GM19328 (cell line): ENCODE measurements around the gene MRM3.
"Not testable (repeated sequence)": the region's sequence is repeated elsewhere in the genome, so short reads cannot be mapped to it uniquely, and the experiment has no call there.

Experiments
- ATAC-seq: cut with Tn5 transposase; IDR thresholded peaks from one replicate; pipeline ENCODE4 v1.9.1; 2021; ENCODE audit warnings: mild to moderate bottlenecking, moderate library complexity; ENCODE audit not compliant: unreplicated experiment

The MRM3 gene

GRCh38 chr17:752620-753219 is 29.4 kb upstream of the MRM3 start:
- no peak for ATAC-seq

- no peak for ATAC-seq
Observed at GRCh38 chr17:753418-753817, 28.7 kb upstream of the MRM3 start.

- ATAC-seq: not testable (repeated sequence)
Observed at GRCh38 chr17:755319-755961, 26.7 kb upstream of the MRM3 start.

GRCh38 chr17:756010-756567 is 26.1 kb upstream of the MRM3 start:
- ATAC-seq: not testable (repeated sequence)

- ATAC-seq: no peak
Observed at GRCh38 chr17:759964-760363, 22.2 kb upstream of the MRM3 start.

GRCh38 chr17:760371-760770 is 21.8 kb upstream of the MRM3 start:
- ATAC-seq: no peak

GRCh38 chr17:767076-767475 is 15.1 kb upstream of the MRM3 start:
- no peak for ATAC-seq

- ATAC-seq: no peak
Observed at GRCh38 chr17:773016-773415, 9.1 kb upstream of the MRM3 start.

GRCh38 chr17:773467-774312 is 8.5 kb upstream of the MRM3 start:
- ATAC-seq: no peak

GRCh38 chr17:774313-774584 is 7.9 kb upstream of the MRM3 start:
- ATAC-seq: no peak

GRCh38 chr17:778096-778495 is 4.1 kb upstream of the MRM3 start:
- no peak for ATAC-seq

- no peak for ATAC-seq
Observed at GRCh38 chr17:784143-784542, 2.0 kb downstream of the MRM3 start.

- not testable (repeated sequence) for ATAC-seq
Observed at GRCh38 chr17:785901-786300, 3.7 kb downstream of the MRM3 start.

- ATAC-seq: no peak
Observed at GRCh38 chr17:787641-788221, 5.6 kb downstream of the MRM3 start.

GRCh38 chr17:788551-788950 is 6.4 kb downstream of the MRM3 start:
- ATAC-seq: no peak

GRCh38 chr17:789160-789840 is 7.1 kb downstream of the MRM3 start:
- no peak for ATAC-seq

- ATAC-seq: not testable (repeated sequence)
Observed at GRCh38 chr17:789931-790873, 8.0 kb downstream of the MRM3 start.

GRCh38 chr17:790874-791247 is 8.7 kb downstream of the MRM3 start:
- not testable (repeated sequence) for ATAC-seq

GRCh38 chr17:791829-792228 is 9.7 kb downstream of the MRM3 start:
- ATAC-seq: no peak

GRCh38 chr17:792277-792676 is 10.1 kb downstream of the MRM3 start:
- no peak for ATAC-seq
